A549 treated with Hydrocortisone at 1 μM for 4 hours (cell line): Measurements from ENCODE around the gene B4GAT1. TPM values are rescaled to one million over a fixed set of nuclear protein-coding genes. Genes with fewer than 3 reads are reported as not detected.

ENCODE experiments used
- total RNA-seq: library from RNA; stranded (reverse); fragments of 200-300 nt; extraction: Qiagen RNA extraction; gene quantifications from 5 replicates; pipeline ENCODE4 v1.2.3, GENCODE V29; 2022

Gene B4GAT1
- 14.8 to 17.1 TPM (median 16.8 TPM) in 5 replicates for total RNA-seq

GRCh38 chr11:66347425-66348276 lies at the start of gene B4GAT1:
TSS of gene B4GAT1 (minus strand) at chr11:66347629. CDS start at chr11:66347545, 84 bp downstream.

GRCh38 chr11:66371627-66372415 lies 24.4 kb upstream of the B4GAT1 start, which contains the start of gene SLC29A2:
TSS of gene SLC29A2 (minus strand) at chr11:66371760. CDS start at chr11:66371591, 169 bp downstream.

DNA sequence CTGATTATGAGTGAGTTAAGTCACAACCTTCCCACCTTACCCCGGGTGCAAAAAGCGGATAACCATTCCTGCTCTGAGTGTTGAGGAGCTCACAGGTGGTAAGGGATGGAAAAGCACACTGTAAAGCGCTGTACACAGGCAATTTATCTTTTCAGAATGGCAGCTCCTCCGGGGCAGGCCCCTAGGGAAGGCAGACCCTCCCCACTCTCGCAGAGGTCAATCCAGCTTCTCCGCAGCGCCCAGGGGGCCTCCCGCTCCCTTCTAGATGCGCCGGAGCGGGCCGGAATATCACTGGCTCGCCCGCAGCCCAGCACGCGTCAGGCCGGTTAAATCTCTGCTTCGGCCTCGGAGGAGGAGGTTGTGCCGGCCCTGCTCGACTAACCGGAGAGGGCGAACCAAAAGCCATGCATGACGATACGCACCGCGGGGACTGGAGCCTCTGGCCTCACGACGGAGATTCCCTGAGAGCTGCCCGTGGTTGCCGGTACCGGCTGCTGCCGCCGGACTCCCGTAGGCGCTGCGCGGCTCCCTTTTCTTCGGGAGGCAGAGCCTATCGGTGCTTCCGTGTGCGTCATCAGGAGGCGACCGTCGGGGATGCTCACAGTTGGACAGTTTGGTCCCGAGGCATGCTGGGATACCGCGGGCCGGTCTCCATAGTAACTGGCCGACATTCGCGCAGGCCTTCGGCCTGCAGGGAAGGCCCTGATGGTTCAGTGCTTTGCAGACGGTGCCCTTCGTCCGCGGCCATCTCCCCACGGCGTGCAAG lies 2.7 kb downstream of the B4GAT1 start, which contains the start of gene BRMS1:
Gene BRMS1, minus strand, starts transcription at position 555 of the 766 bp plus-strand sequence. CDS start 2,870 bp downstream, outside the sequence.

DNA sequence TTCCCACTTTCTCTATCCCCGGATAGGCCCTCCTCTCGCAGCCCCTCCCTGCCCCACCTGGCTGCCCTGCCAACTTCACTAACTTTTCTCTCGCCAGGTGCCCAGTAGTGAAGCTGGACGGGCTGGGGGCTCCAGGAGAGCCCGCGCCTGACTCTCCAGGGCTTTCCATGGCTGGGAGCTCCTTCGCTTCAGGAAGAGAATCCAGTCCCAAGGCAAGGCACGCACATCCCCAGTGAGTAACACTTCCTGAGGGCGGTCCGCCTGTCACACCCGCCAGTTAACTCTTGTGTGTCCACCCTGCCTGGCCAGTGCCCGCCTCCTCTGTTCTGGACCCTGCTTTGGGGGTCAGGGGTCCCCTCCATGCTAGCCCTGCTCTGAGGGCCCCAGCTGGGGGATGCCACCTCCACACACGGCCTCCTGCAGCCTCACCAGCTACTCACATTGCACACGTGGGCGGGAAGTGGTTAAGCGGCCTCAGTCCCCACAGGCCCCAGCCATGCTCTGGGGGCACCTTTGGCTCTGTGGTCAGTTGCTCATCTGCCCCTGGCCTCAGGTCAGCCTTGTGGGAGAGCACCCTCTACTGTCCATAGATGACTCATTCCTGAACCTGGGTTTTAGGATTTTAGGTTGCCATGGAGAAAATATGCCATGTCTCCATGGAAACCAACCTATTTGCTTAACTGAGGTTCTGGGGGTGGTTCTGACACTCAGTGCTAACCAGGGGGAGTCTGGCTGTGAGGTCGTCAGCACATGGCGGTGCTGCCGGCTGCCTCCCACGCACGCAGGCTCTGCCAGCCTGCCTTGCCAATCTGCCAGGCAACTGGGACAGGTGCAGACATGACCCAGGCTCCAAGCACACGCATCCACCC lies 11.0 kb downstream of the B4GAT1 start, which contains the start of gene RIN1:
Gene RIN1, minus strand, starts transcription at position 201 of the 869 bp plus-strand sequence. Its CDS starts 32 bp downstream, at position 169.

DNA sequence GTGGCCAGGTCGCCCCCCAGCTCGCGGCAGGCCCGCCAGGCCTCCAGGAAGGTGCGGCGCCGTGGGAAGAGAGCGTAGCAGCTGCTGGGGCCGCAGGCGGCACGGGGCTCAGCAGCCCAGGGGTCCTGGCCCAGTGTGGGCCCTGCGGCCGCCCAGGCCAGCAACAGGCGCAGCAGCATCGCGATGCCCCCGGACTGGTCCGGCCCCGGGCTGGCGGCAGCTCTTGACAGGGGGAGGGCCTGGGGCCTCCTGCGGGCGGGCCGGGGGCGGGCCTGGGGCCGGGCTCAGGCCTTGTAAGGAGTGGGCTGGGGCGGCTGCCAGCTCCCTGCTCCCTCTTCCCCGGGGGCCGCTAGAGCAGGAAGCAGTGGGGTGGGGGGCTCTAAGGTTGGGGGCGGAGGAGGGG lies 30.6 kb downstream of the B4GAT1 start, which contains the start of gene CD248:
Gene CD248, minus strand, starts transcription at position 196 of the 403 bp plus-strand sequence. Its CDS starts 17 bp downstream, at position 179.

Other genes with a start within 250 kb of the B4GAT1 start
- gene KLC2, start 89.9 kb downstream of the B4GAT1 start, total RNA-seq = 41.0 to 47.0 TPM (median 43.4 TPM) in 5 replicates
- 132 to 146 TPM (median 141 TPM) in 5 replicates for gene RAB1B, start 79.0 kb downstream of the B4GAT1 start, total RNA-seq
- gene CNIH2, start 69.5 kb downstream of the B4GAT1 start, total RNA-seq = 2.0 to 2.9 TPM (median 2.6 TPM) in 5 replicates
- gene YIF1A, start 58.5 kb downstream of the B4GAT1 start, total RNA-seq = 95.5 to 124 TPM (median 116 TPM) in 5 replicates
- gene TMEM151A, start 55.7 kb downstream of the B4GAT1 start, total RNA-seq = 2.4 to 3.9 TPM (median 3.5 TPM) in 5 replicates
- gene CD248, start 30.6 kb downstream of the B4GAT1 start, total RNA-seq = 0.03 TPM in 1 of 5 replicates, not detected in the others
- 25.2 to 33.5 TPM (median 30.7 TPM) in 5 replicates for gene RIN1, start 11.2 kb downstream of the B4GAT1 start, total RNA-seq
- gene BRMS1, start 2.5 kb downstream of the B4GAT1 start, total RNA-seq = 76.7 to 97.6 TPM (median 84.2 TPM) in 5 replicates
- 5.8 to 8.6 TPM (median 8.0 TPM) in 5 replicates for gene SLC29A2, start 24.1 kb upstream of the B4GAT1 start, total RNA-seq
- gene NPAS4, start 73.4 kb upstream of the B4GAT1 start, total RNA-seq = 0.03 to 0.06 TPM in 2 of 5 replicates, not detected in the others
- 82.1 to 122 TPM (median 112 TPM) in 5 replicates for gene MRPL11, start 91.2 kb upstream of the B4GAT1 start, total RNA-seq
- gene PELI3, start 119.3 kb upstream of the B4GAT1 start, total RNA-seq = 4.3 to 5.3 TPM (median 4.7 TPM) in 5 replicates
- 51.1 to 65.5 TPM (median 52.4 TPM) in 5 replicates for gene DPP3, start 132.8 kb upstream of the B4GAT1 start, total RNA-seq
- 9.5 to 10.9 TPM (median 9.7 TPM) in 5 replicates for gene BBS1, start 163.0 kb upstream of the B4GAT1 start, total RNA-seq
- 8.3 to 15.0 TPM (median 12.4 TPM) in 5 replicates for gene ZDHHC24, start 198.4 kb upstream of the B4GAT1 start, total RNA-seq
- 0.06 TPM in 2 of 5 replicates, not detected in the others for gene ACTN3, start 199.3 kb upstream of the B4GAT1 start, total RNA-seq
- gene CTSF, start 221.0 kb upstream of the B4GAT1 start, total RNA-seq = 30.9 to 38.6 TPM (median 32.9 TPM) in 5 replicates
- 0.40 to 0.64 TPM (median 0.52 TPM) in 5 replicates for gene CCDC87, start 245.4 kb upstream of the B4GAT1 start, total RNA-seq
- 26.4 to 28.2 TPM (median 27.8 TPM) in 5 replicates for gene CCS, start 245.6 kb upstream of the B4GAT1 start, total RNA-seq